ENCODE results near the gene DCHS1.
A peak's percentile ranks its signal among the peaks of the same experiment; 100 is the strongest.

Gene DCHS1

GRCh38 chr11:6620636-6621035, 35.0 kb downstream of the DCHS1 start:
- TF ChIP-seq CTCF (IDR thresholded peaks at IDR 0.05; ENCODE audit: extremely low read depth, insufficient read depth, missing control alignments) = no peak
- in situ Hi-C loops (cut with MboI; ENCODE audit: low pct_unique_long_range_greater_than_20kb, low sequenced_read_pairs, unreplicated experiment) = no loop called here
- DNase-seq (ENCODE audit: low spot score) = no peak

GRCh38 chr11:6619004-6619745, 36.4 kb downstream of the DCHS1 start, which contains the start of gene TPP1:
TPP1 (minus strand) TSS chr11:6619422; CDS start chr11:6619400, 22 bp downstream.
- no peak for TF ChIP-seq CTCF (IDR thresholded peaks at IDR 0.05; ENCODE audit: extremely low read depth, insufficient read depth, missing control alignments)
- peak; percentile 98 for DNase-seq (ENCODE audit: low spot score)
- in situ Hi-C loops (cut with MboI; ENCODE audit: low pct_unique_long_range_greater_than_20kb, low sequenced_read_pairs, unreplicated experiment) = no loop called here

- TF ChIP-seq CTCF (IDR thresholded peaks at IDR 0.05; ENCODE audit: extremely low read depth, insufficient read depth, missing control alignments) = no peak
- in situ Hi-C loops (cut with MboI; ENCODE audit: low pct_unique_long_range_greater_than_20kb, low sequenced_read_pairs, unreplicated experiment) = no loop called here
- DNase-seq (ENCODE audit: low spot score) = no peak
These were observed 37.2 kb downstream of the DCHS1 start for GRCh38 chr11:6618117-6619003.

GRCh38 chr11:6617315-6617781, 38.3 kb downstream of the DCHS1 start:
- DNase-seq (ENCODE audit: low spot score) = no peak
- in situ Hi-C loops (cut with MboI; ENCODE audit: low pct_unique_long_range_greater_than_20kb, low sequenced_read_pairs, unreplicated experiment) = no loop called here
- no peak for TF ChIP-seq CTCF (IDR thresholded peaks at IDR 0.05; ENCODE audit: extremely low read depth, insufficient read depth, missing control alignments)

- in situ Hi-C loops (cut with MboI; ENCODE audit: low pct_unique_long_range_greater_than_20kb, low sequenced_read_pairs, unreplicated experiment) = no loop called here
- no peak for DNase-seq (ENCODE audit: low spot score)
- TF ChIP-seq CTCF (IDR thresholded peaks at IDR 0.05; ENCODE audit: extremely low read depth, insufficient read depth, missing control alignments) = no peak
These were observed 38.9 kb downstream of the DCHS1 start for GRCh38 chr11:6616596-6617250.

GRCh38 chr11:6615882-6616585, 39.6 kb downstream of the DCHS1 start:
- no peak for DNase-seq (ENCODE audit: low spot score)
- in situ Hi-C loops (cut with MboI; ENCODE audit: low pct_unique_long_range_greater_than_20kb, low sequenced_read_pairs, unreplicated experiment) = no loop called here

More at GRCh38 chr11:6615882-6616585, 39.6 kb downstream of the DCHS1 start:
- no peak for TF ChIP-seq CTCF (IDR thresholded peaks at IDR 0.05; ENCODE audit: extremely low read depth, insufficient read depth, missing control alignments)

All from GM13977 (cell line).